K562 (cell line): Measurements from ENCODE around the gene OBSCN. TPM values are rescaled to one million over a fixed set of nuclear protein-coding genes. Genes with fewer than 3 reads are reported as not detected.

ENCODE experiments used
- ARID1B ChIP-seq: fragments of 450-650 bp; IDR thresholded peaks from 2 replicates; pipeline ENCODE4 v1.6.1; 2016; ENCODE audit warnings: antibody characterized with exemption, mild to moderate bottlenecking, inconsistent platforms
- BACH1 ChIP-seq: fragments of 200-800 bp; sonication (Bioruptor generic); IDR thresholded peaks from 2 replicates; pipeline ENCODE4 v1.6.1; 2016; ENCODE audit warnings: missing genetic modification characterization, missing compliant biosample characterization
- DMBX1 ChIP-seq: fragments of 250-450 bp; sonication (Bioruptor Pico); IDR thresholded peaks from 2 replicates; pipeline ENCODE4 v1.8.0; 2022; ENCODE audit warnings: inconsistent platforms, mild to moderate bottlenecking, moderate library complexity, borderline replicate concordance
- ELF2 ChIP-seq: fragments of 250-450 bp; sonication (Bioruptor Pico); IDR thresholded peaks from 2 replicates; pipeline ENCODE4 v1.5.0; 2021; ENCODE audit warnings: mild to moderate bottlenecking
- EP400 ChIP-seq: fragments of 450-650 bp; IDR thresholded peaks from 2 replicates; pipeline ENCODE4 v1.6.1; 2017; ENCODE audit warnings: antibody characterized with exemption, mild to moderate bottlenecking, moderate library complexity
- ESRRA ChIP-seq: fragments of 450-650 bp; IDR thresholded peaks from 2 replicates; pipeline ENCODE4 v1.6.1; 2014; ENCODE audit warnings: low read depth, mild to moderate bottlenecking, moderate library complexity, borderline replicate concordance
- HMGN3 ChIP-seq: IDR thresholded peaks from 2 replicates; pipeline ENCODE4 v1.6.1; 2011; ENCODE audit warnings: borderline replicate concordance, low read depth, mild to moderate bottlenecking, mixed read lengths, low read length; ENCODE audit not compliant: insufficient read length; ENCODE audit errors: extremely low read depth
- KHSRP ChIP-seq: fragments of 450-650 bp; IDR thresholded peaks from 2 replicates; pipeline ENCODE4 v1.6.1; 2017
- LARP7 ChIP-seq: fragments of 450-650 bp; IDR thresholded peaks from 2 replicates; pipeline ENCODE4 v1.6.1; 2016
- LCOR ChIP-seq: sonication (generic); formaldehyde crosslinking; IDR thresholded peaks from 2 replicates; pipeline ENCODE4 v1.8.0; 2022; ENCODE audit warnings: mild to moderate bottlenecking, missing genetic modification reagents
- MEF2A ChIP-seq: IDR thresholded peaks from 2 replicates; pipeline ENCODE4 v1.6.1; 2011; ENCODE audit warnings: low read depth, mild to moderate bottlenecking, low read length, moderate library complexity; ENCODE audit not compliant: control insufficient read depth
- MTF1 ChIP-seq: fragments of 250-450 bp; sonication (Bioruptor Pico); IDR thresholded peaks from 2 replicates; pipeline ENCODE4 v1.9.0; 2021; ENCODE audit warnings: moderate library complexity, mild to moderate bottlenecking, inconsistent platforms, borderline replicate concordance
- NCOA1 ChIP-seq: fragments of 450-650 bp; IDR thresholded peaks from 2 replicates; pipeline ENCODE4 v1.6.1; 2016; ENCODE audit warnings: low read depth
- NFE2 ChIP-seq: IDR thresholded peaks from 2 replicates; pipeline ENCODE4 v1.6.1; 2014; ENCODE audit warnings: antibody characterized with exemption, low read depth
- NFYB ChIP-seq: IDR thresholded peaks from 2 replicates; pipeline ENCODE4 v1.6.1; 2011; ENCODE audit warnings: mild to moderate bottlenecking, moderate library complexity; ENCODE audit not compliant: insufficient read length; ENCODE audit errors: extremely low read depth
- SMAD4 ChIP-seq: fragments of 250-450 bp; sonication (Bioruptor Pico); conservative IDR thresholded peaks from 2 replicates; pipeline ENCODE4 v1.8.0; 2021; ENCODE audit warnings: inconsistent platforms, mild to moderate bottlenecking, moderate library complexity
- SREBF1 ChIP-seq: fragments of 150-350 bp; IDR thresholded peaks from 2 replicates; pipeline ENCODE4 v1.6.1; 2014; ENCODE audit warnings: antibody characterized with exemption, low read depth, low read length, borderline replicate concordance
- TAF9B ChIP-seq: fragments of 450-650 bp; IDR thresholded peaks from 2 replicates; pipeline ENCODE4 v1.6.1; 2018; ENCODE audit warnings: mild to moderate bottlenecking; ENCODE audit not compliant: partially characterized antibody
- polyA plus RNA-seq, 8 experiments: library from polyadenylated mRNA; depleted of rRNA in 4 of 8; stranded (reverse) in 5 of 8; unstranded in 3 of 8; fragments of >200 nt; fragmentation: Nextera tagmentation in 2 of 8; fragmentation: Illumina TruSeq in 1 of 8; extraction: Ambion mirVana in 2 of 8; extraction: Trizol in 1 of 8; gene quantifications; 2 replicates each; pipeline versions ENCODE4 v1.2.1 to v1.2.3, GENCODE V29; 2011 to 2014; ENCODE audit warnings: inconsistent platforms in 1 of 8, missing spikeins in 1 of 8
- total RNA-seq, 7 experiments: library from RNA; depleted of rRNA in 6 of 7; stranded (reverse); fragments of >200 nt in 6 of 7; fragmentation: Illumina TruSeq in 2 of 7; extraction: Trizol in 2 of 7; gene quantifications; 2 replicates each; pipeline versions ENCODE4 v1.2.1 to v1.2.3, GENCODE V29; 2011 to 2021; ENCODE audit warnings: low replicate concordance in 1 of 7
- TF ChIP-seq, protein P1 (sequence below): fragments of 200-800 bp; sonication (Bioruptor generic); IDR thresholded peaks from 2 replicates; pipeline ENCODE4 v1.6.1; 2016; ENCODE audit warnings: missing genetic modification characterization, missing compliant biosample characterization
- TF ChIP-seq, protein P2 (sequence below): fragments of 450-650 bp; IDR thresholded peaks from 2 replicates; pipeline ENCODE4 v1.6.1; 2014; ENCODE audit warnings: low read depth, mild to moderate bottlenecking, moderate library complexity, borderline replicate concordance
- TF ChIP-seq, protein P3 (sequence below): sonication (generic); formaldehyde crosslinking; IDR thresholded peaks from 2 replicates; pipeline ENCODE4 v1.9.0; 2022; ENCODE audit warnings: mild to moderate bottlenecking, missing genetic modification reagents

Gene OBSCN
- total and polyA plus RNA-seq, 9 of the 15 experiments (the other 6 are each of a cell fraction or from before 2014, with no cell fraction given), result 0.18 to 19.7 (median 3.6) TPM

DNA sequence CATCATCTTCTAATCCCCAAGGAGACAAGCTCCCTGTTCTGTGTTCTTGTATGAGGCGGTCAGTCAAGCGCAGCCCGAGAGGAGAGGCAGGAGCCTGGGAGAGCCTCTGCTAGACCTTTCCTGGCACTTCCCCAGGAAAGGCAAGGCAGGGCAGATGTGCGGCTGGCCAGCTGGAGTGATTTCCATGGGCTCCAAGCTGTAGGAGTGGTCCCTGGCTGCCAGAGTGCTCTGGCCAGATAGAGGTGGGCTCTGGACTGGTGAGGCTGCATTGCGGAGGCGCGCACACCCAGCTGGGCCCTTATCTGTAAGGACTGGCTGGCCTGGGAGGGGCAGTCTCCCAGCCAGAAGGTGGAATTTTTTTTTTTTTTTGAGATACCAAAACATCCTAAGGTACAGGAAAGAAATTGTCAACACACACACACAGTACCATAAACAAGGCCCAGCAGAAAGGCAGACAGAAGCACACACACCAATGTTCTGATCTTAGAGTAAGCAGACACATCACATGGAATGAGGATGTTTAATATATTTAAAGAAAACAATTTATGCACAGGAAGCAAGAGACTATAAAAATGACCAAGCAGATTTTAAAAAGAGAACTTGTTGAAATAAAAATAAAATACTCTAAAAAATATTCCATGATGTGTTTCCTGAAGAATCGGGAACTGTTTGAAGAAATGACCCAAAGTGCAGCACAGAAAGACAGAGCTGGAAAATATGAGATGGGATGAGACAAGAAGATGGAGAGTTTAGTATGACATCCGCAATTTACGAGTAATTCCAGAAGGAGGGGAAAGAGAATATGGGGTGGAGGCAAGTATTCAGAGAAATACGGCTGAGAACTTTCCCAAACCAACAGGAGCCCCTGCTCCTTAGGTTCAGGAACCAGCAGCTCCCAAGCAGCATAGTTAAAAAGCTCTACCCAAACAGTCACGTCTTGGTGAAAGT, 28.8 kb upstream of the OBSCN start (continued):
- TF ChIP-seq, protein P1, sequence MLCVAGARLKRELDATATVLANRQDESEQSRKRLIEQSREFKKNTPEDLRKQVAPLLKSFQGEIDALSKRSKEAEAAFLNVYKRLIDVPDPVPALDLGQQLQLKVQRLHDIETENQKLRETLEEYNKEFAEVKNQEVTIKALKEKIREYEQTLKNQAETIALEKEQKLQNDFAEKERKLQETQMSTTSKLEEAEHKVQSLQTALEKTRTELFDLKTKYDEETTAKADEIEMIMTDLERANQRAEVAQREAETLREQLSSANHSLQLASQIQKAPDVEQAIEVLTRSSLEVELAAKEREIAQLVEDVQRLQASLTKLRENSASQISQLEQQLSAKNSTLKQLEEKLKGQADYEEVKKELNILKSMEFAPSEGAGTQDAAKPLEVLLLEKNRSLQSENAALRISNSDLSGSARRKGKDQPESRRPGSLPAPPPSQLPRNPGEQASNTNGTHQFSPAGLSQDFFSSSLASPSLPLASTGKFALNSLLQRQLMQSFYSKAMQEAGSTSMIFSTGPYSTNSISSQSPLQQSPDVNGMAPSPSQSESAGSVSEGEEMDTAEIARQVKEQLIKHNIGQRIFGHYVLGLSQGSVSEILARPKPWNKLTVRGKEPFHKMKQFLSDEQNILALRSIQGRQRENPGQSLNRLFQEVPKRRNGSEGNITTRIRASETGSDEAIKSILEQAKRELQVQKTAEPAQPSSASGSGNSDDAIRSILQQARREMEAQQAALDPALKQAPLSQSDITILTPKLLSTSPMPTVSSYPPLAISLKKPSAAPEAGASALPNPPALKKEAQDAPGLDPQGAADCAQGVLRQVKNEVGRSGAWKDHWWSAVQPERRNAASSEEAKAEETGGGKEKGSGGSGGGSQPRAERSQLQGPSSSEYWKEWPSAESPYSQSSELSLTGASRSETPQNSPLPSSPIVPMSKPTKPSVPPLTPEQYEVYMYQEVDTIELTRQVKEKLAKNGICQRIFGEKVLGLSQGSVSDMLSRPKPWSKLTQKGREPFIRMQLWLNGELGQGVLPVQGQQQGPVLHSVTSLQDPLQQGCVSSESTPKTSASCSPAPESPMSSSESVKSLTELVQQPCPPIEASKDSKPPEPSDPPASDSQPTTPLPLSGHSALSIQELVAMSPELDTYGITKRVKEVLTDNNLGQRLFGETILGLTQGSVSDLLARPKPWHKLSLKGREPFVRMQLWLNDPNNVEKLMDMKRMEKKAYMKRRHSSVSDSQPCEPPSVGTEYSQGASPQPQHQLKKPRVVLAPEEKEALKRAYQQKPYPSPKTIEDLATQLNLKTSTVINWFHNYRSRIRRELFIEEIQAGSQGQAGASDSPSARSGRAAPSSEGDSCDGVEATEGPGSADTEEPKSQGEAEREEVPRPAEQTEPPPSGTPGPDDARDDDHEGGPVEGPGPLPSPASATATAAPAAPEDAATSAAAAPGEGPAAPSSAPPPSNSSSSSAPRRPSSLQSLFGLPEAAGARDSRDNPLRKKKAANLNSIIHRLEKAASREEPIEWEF (CRISPR knock-in tag), result peak; percentile 81; the same call in 1 of the 2 replicates
- TF ChIP-seq NFE2 (0 out of 2 replicates have a peak, but pooled peaks have one; percentile 29), TAF9B (no peak), MTF1 (no peak), NCOA1 (peak; percentile 78; the same call in 1 of the 2 replicates), LCOR (no peak), ARID1B (peak; percentile 93), KHSRP (peak; percentile 27; the same call in 1 of the 2 replicates), HMGN3 (peak; percentile 81), SMAD4 (peak; percentile 93), LARP7 (no peak), MEF2A (0 out of 2 replicates have a peak, but pooled peaks have one; percentile 51), ESRRA (no peak), EP400 (no peak), SREBF1 (no peak), BACH1 (tag) (no peak), NFYB (no peak), ELF2 (no peak), DMBX1 (CRISPR knock-in tag) (peak; percentile 86; the same call in 1 of the 2 replicates)
- TF ChIP-seq, protein P2, sequence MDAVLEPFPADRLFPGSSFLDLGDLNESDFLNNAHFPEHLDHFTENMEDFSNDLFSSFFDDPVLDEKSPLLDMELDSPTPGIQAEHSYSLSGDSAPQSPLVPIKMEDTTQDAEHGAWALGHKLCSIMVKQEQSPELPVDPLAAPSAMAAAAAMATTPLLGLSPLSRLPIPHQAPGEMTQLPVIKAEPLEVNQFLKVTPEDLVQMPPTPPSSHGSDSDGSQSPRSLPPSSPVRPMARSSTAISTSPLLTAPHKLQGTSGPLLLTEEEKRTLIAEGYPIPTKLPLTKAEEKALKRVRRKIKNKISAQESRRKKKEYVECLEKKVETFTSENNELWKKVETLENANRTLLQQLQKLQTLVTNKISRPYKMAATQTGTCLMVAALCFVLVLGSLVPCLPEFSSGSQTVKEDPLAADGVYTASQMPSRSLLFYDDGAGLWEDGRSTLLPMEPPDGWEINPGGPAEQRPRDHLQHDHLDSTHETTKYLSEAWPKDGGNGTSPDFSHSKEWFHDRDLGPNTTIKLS, result no peak
- TF ChIP-seq, protein P3, sequence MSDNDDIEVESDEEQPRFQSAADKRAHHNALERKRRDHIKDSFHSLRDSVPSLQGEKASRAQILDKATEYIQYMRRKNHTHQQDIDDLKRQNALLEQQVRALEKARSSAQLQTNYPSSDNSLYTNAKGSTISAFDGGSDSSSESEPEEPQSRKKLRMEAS, result peak; percentile 49; the same call in 1 of the 2 replicates
